H9 (cell line): Measurements from ENCODE around the gene MGAT4B. TPM values are rescaled to one million over a fixed set of nuclear protein-coding genes. Genes with fewer than 3 reads are reported as not detected.

Source experiments
- DNase-seq: peaks from one replicate; pipeline ENCODE4 v3.0.0-alpha.2; 2017
- H2AFZ ChIP-seq: one replicate; pipeline ENCODE4 v1.6.1; 2013; ENCODE audit warnings: mild to moderate bottlenecking, low read length, control low read depth, moderate library complexity
- H2AK5ac ChIP-seq: 2 replicates; pipeline ENCODE4 v1.6.1; 2013; ENCODE audit warnings: low read length, control low read depth, mixed read lengths; ENCODE audit not compliant: insufficient read length
- H2BK120ac ChIP-seq: one replicate; pipeline ENCODE4 v1.6.1; 2013; ENCODE audit warnings: low read depth, mild to moderate bottlenecking, low read length, control low read depth, inconsistent platforms; ENCODE audit not compliant: poor library complexity, severe bottlenecking
- H2BK12ac ChIP-seq: 2 replicates; pipeline ENCODE4 v1.6.1; 2013; ENCODE audit warnings: low read length, control low read depth, mixed read lengths, low read depth; ENCODE audit not compliant: insufficient read length
- H2BK15ac ChIP-seq: 2 replicates; pipeline ENCODE4 v1.6.1; 2013; ENCODE audit warnings: low read depth, low read length, control low read depth
- H2BK20ac ChIP-seq: one replicate; pipeline ENCODE4 v1.6.1; 2013; ENCODE audit warnings: low read depth, mild to moderate bottlenecking, low read length, control low read depth, inconsistent platforms; ENCODE audit not compliant: poor library complexity, severe bottlenecking
- H2BK5ac ChIP-seq: 2 replicates; pipeline ENCODE4 v1.6.1; 2013; ENCODE audit warnings: low read length, control low read depth, mixed read lengths; ENCODE audit not compliant: insufficient read length
- H3K14ac ChIP-seq: 2 replicates; pipeline ENCODE4 v1.6.1; 2013; ENCODE audit warnings: low read length, control low read depth; ENCODE audit not compliant: insufficient read depth
- H3K18ac ChIP-seq: 2 replicates; pipeline ENCODE4 v1.6.1; 2013; ENCODE audit warnings: low read depth, mild to moderate bottlenecking, mixed read lengths, low read length, control low read depth; ENCODE audit not compliant: insufficient read length
- H3K23ac ChIP-seq: 2 replicates; pipeline ENCODE4 v1.6.1; 2013; ENCODE audit warnings: low read length, control low read depth, mixed read lengths, low read depth; ENCODE audit not compliant: insufficient read length
- H3K23me2 ChIP-seq: 2 replicates; pipeline ENCODE4 v1.6.1; 2013; ENCODE audit warnings: low read depth, mild to moderate bottlenecking, mixed read lengths, low read length, control low read depth; ENCODE audit not compliant: insufficient read length, poor library complexity, severe bottlenecking
- H3K27ac ChIP-seq: 2 replicates; pipeline ENCODE4 v1.5.1; 2013; ENCODE audit warnings: low read length, control low read depth, mixed read lengths, low read depth; ENCODE audit not compliant: insufficient read length
- H3K27me3 ChIP-seq: 2 replicates; pipeline ENCODE4 v1.6.1; 2013; ENCODE audit warnings: low read length, control low read depth, inconsistent platforms; ENCODE audit not compliant: insufficient read depth
- H3K4ac ChIP-seq: 2 replicates; pipeline ENCODE4 v1.6.1; 2013; ENCODE audit warnings: low read depth, mild to moderate bottlenecking, control low read depth, inconsistent platforms, low read length, moderate library complexity
- H3K4me1 ChIP-seq: 2 replicates; pipeline ENCODE4 v1.6.1; 2013; ENCODE audit warnings: low read length, control low read depth, inconsistent platforms; ENCODE audit not compliant: insufficient read depth
- H3K4me2 ChIP-seq: 2 replicates; pipeline ENCODE4 v1.6.1; 2013; ENCODE audit warnings: low read length, control low read depth, mixed read lengths; ENCODE audit not compliant: insufficient read length, insufficient read depth
- H3K56ac ChIP-seq: 2 replicates; pipeline ENCODE4 v1.6.1; 2013; ENCODE audit warnings: low read depth, mild to moderate bottlenecking, mixed read lengths, low read length, control low read depth; ENCODE audit not compliant: insufficient read length
- H3K79me1 ChIP-seq: 2 replicates; pipeline ENCODE4 v1.6.1; 2013; ENCODE audit warnings: low read depth, mild to moderate bottlenecking, moderate library complexity, low read length, control low read depth, inconsistent platforms; ENCODE audit not compliant: insufficient read depth, poor library complexity, severe bottlenecking
- H3K79me2 ChIP-seq: 2 replicates; pipeline ENCODE4 v1.6.1; 2013; ENCODE audit warnings: low read length, control low read depth, inconsistent platforms; ENCODE audit not compliant: insufficient read depth
- H3K9ac ChIP-seq: 2 replicates; pipeline ENCODE4 v1.6.1; 2013; ENCODE audit warnings: low read length, control low read depth, mixed read lengths; ENCODE audit not compliant: insufficient read length; ENCODE audit errors: extremely low read depth
- H3K9me3 ChIP-seq: one replicate; pipeline ENCODE4 v1.6.1; 2013; ENCODE audit warnings: low read depth, low read length, inconsistent platforms; ENCODE audit not compliant: control insufficient read depth
- H3T11ph ChIP-seq: one replicate; pipeline ENCODE4 v1.6.1; 2013; ENCODE audit warnings: mild to moderate bottlenecking, low read length, control low read depth, inconsistent platforms
- H4K20me1 ChIP-seq: one replicate; pipeline ENCODE4 v1.6.1; 2013; ENCODE audit not compliant: control insufficient read depth, insufficient read length, insufficient read depth
- H4K5ac ChIP-seq: 2 replicates; pipeline ENCODE4 v1.6.1; 2013; ENCODE audit warnings: low read depth, mild to moderate bottlenecking, mixed read lengths, low read length, control low read depth; ENCODE audit not compliant: insufficient read length
- H4K8ac ChIP-seq: replicated peaks from 2 replicates; pipeline ENCODE4 v1.6.1; 2013; ENCODE audit warnings: low read length, control low read depth, mixed read lengths, low read depth; ENCODE audit not compliant: insufficient read length
- H4K91ac ChIP-seq: 2 replicates; pipeline ENCODE4 v1.6.1; 2013; ENCODE audit warnings: low read depth, mild to moderate bottlenecking, moderate library complexity, mixed read lengths, low read length, control low read depth; ENCODE audit not compliant: insufficient read length
- H3K27ac Mint-ChIP-seq, 3 experiments: 2 replicates in 2 of 3; 3 replicates in 1 of 3; pipeline ENCODE4 v1.8.0; 2020 to 2021; ENCODE audit warnings: mixed read lengths in 3 of 3, mild to moderate bottlenecking in 1 of 3, moderate library complexity in 1 of 3
- H3K27me3 Mint-ChIP-seq: 2 replicates; pipeline ENCODE4 v1.8.0; 2021; ENCODE audit warnings: low read depth, mild to moderate bottlenecking, moderate library complexity, mixed read lengths
- H3K36me3 Mint-ChIP-seq, 3 experiments: 2 replicates in 2 of 3; 3 replicates in 1 of 3; pipeline ENCODE4 v1.8.0; 2020 to 2021; ENCODE audit warnings: low read depth in 3 of 3, mixed read lengths in 3 of 3; ENCODE audit not compliant: insufficient read depth in 1 of 3
- H3K4me1 Mint-ChIP-seq, 2 experiments: 2 replicates each; pipeline ENCODE4 v1.8.0; 2020; ENCODE audit warnings: mixed read lengths in 2 of 2
- H3K4me3 Mint-ChIP-seq, 2 experiments: 2 replicates in 1 of 2; 3 replicates in 1 of 2; pipeline ENCODE4 v1.8.0; 2020 to 2021; ENCODE audit warnings: mild to moderate bottlenecking in 2 of 2, mixed read lengths in 2 of 2, moderate library complexity in 1 of 2
- H3K9me3 Mint-ChIP-seq, 2 experiments: 2 replicates in 1 of 2; 3 replicates in 1 of 2; pipeline ENCODE4 v1.8.0; 2020; ENCODE audit warnings: mild to moderate bottlenecking in 2 of 2, mixed read lengths in 2 of 2, moderate library complexity in 1 of 2
- CTCF ChIP-seq: fragments of 200-600 bp; sonication (generic); conservative IDR thresholded peaks from 3 replicates; pipeline ENCODE4 v1.8.0; 2021; ENCODE audit warnings: antibody characterized with exemption, mild to moderate bottlenecking
- WGBS: extraction: QIAGEN DNeasy Blood & Tissue Kit; methylation state at CpG from one replicate; pipeline ENCODE4 v1.1.7; 2013; ENCODE audit warnings: missing lambda C conversion rate, low lambda C conversion rate, mixed read lengths; ENCODE audit not compliant: insufficient read length; ENCODE audit errors: extremely low coverage; 5-methylcytosine and 5-hydroxymethylcytosine counted together
- total RNA-seq: library from RNA; stranded (reverse); gene quantifications from 2 replicates; pipeline ENCODE4 v1.2.1, GENCODE V29; 2021

The MGAT4B gene
- total RNA-seq, 1 experiment from 2014 or later = 147 TPM

GRCh38 chr5:179781846-179782245 is 24.8 kb downstream of the MGAT4B start:
- H3K27me3 ChIP-seq = no peaks in the 10 kb centered on the region
- no peak overlapping the region for H3K9ac ChIP-seq
- H3K79me2 ChIP-seq = no peaks in the 10 kb centered on the region
- no peaks in the 10 kb centered on the region for H4K20me1 ChIP-seq
- Mint-ChIP-seq H3K27ac (peak overlapping the region in 2 of 3 experiments; percentile 36 to 90; a peak in 2 of 7 replicates), H3K4me3 (no peak overlapping the region), H3K9me3 (no peaks in the 10 kb centered on the region), H3K36me3 (peaks cover 16 to 31% (median 19%) of the 10 kb centered on the region in 3 experiments), H3K4me1 (no peaks in the 10 kb centered on the region), H3K27me3 (peaks cover 10% of the 10 kb centered on the region)
- H3K23ac ChIP-seq = no peak overlapping the region
- H3K4ac ChIP-seq = no peak overlapping the region
- no peak overlapping the region for H3K18ac ChIP-seq
- no CpG with 5 or more reads among the region's 4 CpGs for WGBS
- no peak overlapping the region for H4K91ac ChIP-seq
- no peak overlapping the region for H4K8ac ChIP-seq
- no peak overlapping the region for H3K14ac ChIP-seq
- H2BK12ac ChIP-seq = no peak overlapping the region
- H2AK5ac ChIP-seq = no peak overlapping the region
- no peak overlapping the region for H2BK15ac ChIP-seq
- no peak overlapping the region for H3K4me2 ChIP-seq
- no peak overlapping the region for H4K5ac ChIP-seq
- no peak overlapping the region for H2AFZ ChIP-seq
- H3K9me3 ChIP-seq = no peaks in the 10 kb centered on the region
- H3K4me1 ChIP-seq = no peaks in the 10 kb centered on the region
- no peak overlapping the region for H3K27ac ChIP-seq
- no peaks in the 10 kb centered on the region for H3K23me2 ChIP-seq
- no peak overlapping the region for H2BK120ac ChIP-seq
- no peak overlapping the region for H3T11ph ChIP-seq
- no peak for DNase-seq
- no peak for TF ChIP-seq CTCF
- H2BK20ac ChIP-seq = no peak overlapping the region
- no peak overlapping the region for H3K56ac ChIP-seq
- no peaks in the 10 kb centered on the region for H3K79me1 ChIP-seq
- H2BK5ac ChIP-seq = no peak overlapping the region
